Activated CD4-positive, alpha-beta memory T cell treated with anti-CD3 and anti-CD28 coated beads, Interleukin-2, amount 10 ng/mL, durations not matched to agents 7 days and 5 days (primary cell): ENCODE results near the gene DVL3. TPM values are rescaled to one million over a fixed set of nuclear protein-coding genes. Genes with fewer than 3 reads are reported as not detected.
A peak's percentile ranks its signal among the peaks of the same experiment; 100 is the strongest.
"Not testable (repeated sequence)": the region's sequence is repeated elsewhere in the genome, so short reads cannot be mapped to it uniquely, and the experiment has no call there.

ENCODE experiments used
- CTCF ChIA-PET: fragments of 350-600 bp; sonication (Branson Sonifier 250); formaldehyde crosslinking; loops from one replicate; lab custom pipeline; 2021; ENCODE audit warnings: antibody characterized with exemption, inconsistent platforms; lab: Charles Lee
- POLR2A ChIA-PET: fragments of 350-600 bp; sonication (Branson Sonifier 250); formaldehyde crosslinking; loops from one replicate; lab custom pipeline; 2021; ENCODE audit warnings: antibody characterized with exemption; lab: Charles Lee
- DNase-seq: peaks from one replicate; pipeline ENCODE4 v3.0.0-alpha.2; 2020
- H3K27ac Mint-ChIP-seq: one replicate; pipeline ENCODE4 v1.8.0; 2021; ENCODE audit warnings: mild to moderate bottlenecking, mixed read lengths
- H3K27me3 Mint-ChIP-seq: one replicate; pipeline ENCODE4 v1.8.0; 2021; ENCODE audit warnings: mixed read lengths
- H3K36me3 Mint-ChIP-seq: one replicate; pipeline ENCODE4 v1.8.0; 2021; ENCODE audit warnings: low read depth, mixed read lengths
- H3K4me1 Mint-ChIP-seq: one replicate; pipeline ENCODE4 v1.8.0; 2021; ENCODE audit warnings: mixed read lengths
- H3K4me3 Mint-ChIP-seq: one replicate; pipeline ENCODE4 v1.8.0; 2021; ENCODE audit warnings: mild to moderate bottlenecking, mixed read lengths
- H3K9me3 Mint-ChIP-seq: one replicate; pipeline ENCODE4 v1.8.0; 2021; ENCODE audit warnings: mixed read lengths
- total RNA-seq, 2 experiments: library from RNA; stranded (reverse); gene quantifications; one replicate each; pipeline ENCODE4 v1.2.3, GENCODE V29; 2021

Gene DVL3
- total RNA-seq, 2 experiments from 2014 or later: 33.2 to 40.7 TPM

GRCh38 chr3:184135911-184136260 lies 19.3 kb upstream of the DVL3 start:
- no peak for DNase-seq
- Mint-ChIP-seq H3K9me3 (no peaks in the 10 kb centered on the region), H3K27ac (peak overlapping the region; percentile 90), H3K27me3 (no peaks in the 10 kb centered on the region), H3K36me3 (peaks cover 26% of the 10 kb centered on the region), H3K4me3 (peak overlapping the region; percentile 98), H3K4me1 (peaks cover 31% of the 10 kb centered on the region)
- POLR2A ChIA-PET: interaction anchor here (0.9 to 4.9 kb wide), 10 partner anchors 8 to 251 kb away, joined by 3 to 27 read pairs (median 5); partner anchors contain the start of genes ABCF3, DVL3 and PARL
- CTCF ChIA-PET: interaction anchor here (0.7 to 4.1 kb wide), 5 partner anchors 9 to 231 kb away, joined by 3 to 17 read pairs (median 4); no protein-coding TSS in a partner anchor

GRCh38 chr3:184140436-184140835 lies 14.7 kb upstream of the DVL3 start:
- Mint-ChIP-seq H3K9me3 (no peaks in the 10 kb centered on the region), H3K4me1 (peaks cover 24% of the 10 kb centered on the region), H3K27ac (no peak overlapping the region), H3K4me3 (no peak overlapping the region), H3K36me3 (peaks cover 61% of the 10 kb centered on the region), H3K27me3 (no peaks in the 10 kb centered on the region)
- CTCF ChIA-PET: no interaction called here
- no peak for DNase-seq
- POLR2A ChIA-PET: no interaction called here

GRCh38 chr3:184142199-184142598 lies 13.0 kb upstream of the DVL3 start:
- Mint-ChIP-seq H3K4me3 (no peak overlapping the region), H3K27me3 (no peaks in the 10 kb centered on the region), H3K36me3 (peaks cover 66% of the 10 kb centered on the region), H3K4me1 (peaks cover 10% of the 10 kb centered on the region), H3K9me3 (no peaks in the 10 kb centered on the region), H3K27ac (no peak overlapping the region)
- ChIA-PET CTCF (no interaction called here), POLR2A (no interaction called here)
- no peak for DNase-seq

GRCh38 chr3:184143327-184143726 lies 11.8 kb upstream of the DVL3 start:
- CTCF ChIA-PET: interaction anchor here (1.5 to 3.4 kb wide), 2 partner anchors 7 to 85 kb away, joined by 6 to 17 read pairs; partner anchors contain the start of gene EIF2B5
- Mint-ChIP-seq H3K4me3 (no peak overlapping the region), H3K9me3 (no peaks in the 10 kb centered on the region), H3K27ac (no peak overlapping the region), H3K4me1 (peaks cover 3% of the 10 kb centered on the region), H3K36me3 (peaks cover 57% of the 10 kb centered on the region), H3K27me3 (no peaks in the 10 kb centered on the region)
- DNase-seq: no peak
- POLR2A ChIA-PET: interaction anchor here (1.8 to 2.2 kb wide), 2 partner anchors 8 to 12 kb away, joined by 5 to 13 read pairs; partner anchors contain the start of genes DVL3 and EIF2B5

GRCh38 chr3:184144505-184144904 lies 10.7 kb upstream of the DVL3 start:
- CTCF ChIA-PET: interaction anchor here (0.6 to 3.4 kb wide), 5 partner anchors 8 to 249 kb away, joined by 3 to 17 read pairs (median 6); partner anchors contain the start of genes EEF1AKMT4 and EIF2B5
- Mint-ChIP-seq H3K4me3 (no peak overlapping the region), H3K27ac (no peak overlapping the region), H3K36me3 (peaks cover 57% of the 10 kb centered on the region), H3K9me3 (no peaks in the 10 kb centered on the region), H3K4me1 (peaks cover 3% of the 10 kb centered on the region), H3K27me3 (no peaks in the 10 kb centered on the region)
- DNase-seq: no peak
- POLR2A ChIA-PET: interaction anchor here (1.0 to 2.6 kb wide), 4 partner anchors 9 to 38 kb away, joined by 3 to 13 read pairs (median 6); partner anchors contain the start of genes DVL3 and EIF2B5

- Mint-ChIP-seq H3K27ac (no peak overlapping the region), H3K27me3 (no peaks in the 10 kb centered on the region), H3K36me3 (peaks cover 54% of the 10 kb centered on the region), H3K4me1 (peaks cover 3% of the 10 kb centered on the region), H3K4me3 (no peak overlapping the region), H3K9me3 (no peaks in the 10 kb centered on the region)
- peak; percentile 30 for DNase-seq
- ChIA-PET CTCF (interaction anchor here (0.6 to 3.4 kb wide), 5 partner anchors 8 to 250 kb away, joined by 3 to 17 read pairs (median 6); partner anchors contain the start of genes EEF1AKMT4 and EIF2B5), POLR2A (interaction anchor here (1.0 to 2.6 kb wide), 5 partner anchors 10 to 37 kb away, joined by 3 to 13 read pairs (median 5); partner anchors contain the start of genes DVL3 and EIF2B5)
Observed at GRCh38 chr3:184145111-184145524, 10.1 kb upstream of the DVL3 start.

GRCh38 chr3:184145751-184146270 lies 9.4 kb upstream of the DVL3 start:
- POLR2A ChIA-PET: interaction anchor here (1.0 to 2.6 kb wide), 3 partner anchors 10 to 36 kb away, joined by 3 to 7 read pairs (median 4); partner anchors contain the start of gene EIF2B5
- CTCF ChIA-PET: interaction anchor here (1.2 to 3.4 kb wide), 2 partner anchors 10 to 104 kb away, joined by 4 to 17 read pairs; partner anchors contain the start of genes EEF1AKMT4 and EIF2B5
- H3K4me3 Mint-ChIP-seq: no peak overlapping the region
- no peaks in the 10 kb centered on the region for H3K9me3 Mint-ChIP-seq
- H3K27me3 Mint-ChIP-seq: no peaks in the 10 kb centered on the region
- DNase-seq: no peak
- no peak overlapping the region for H3K27ac Mint-ChIP-seq
- peaks cover 47% of the 10 kb centered on the region for H3K36me3 Mint-ChIP-seq
- peaks cover 3% of the 10 kb centered on the region for H3K4me1 Mint-ChIP-seq

GRCh38 chr3:184148076-184148475 lies 7.1 kb upstream of the DVL3 start:
- Mint-ChIP-seq H3K36me3 (peaks cover 25% of the 10 kb centered on the region), H3K9me3 (no peaks in the 10 kb centered on the region), H3K4me3 (no peak overlapping the region), H3K4me1 (peaks cover 3% of the 10 kb centered on the region), H3K27ac (no peak overlapping the region), H3K27me3 (no peaks in the 10 kb centered on the region)
- CTCF ChIA-PET: interaction anchor here (1.4 kb wide), 1 partner anchor 141 kb away, joined by 3 read pairs; no protein-coding TSS in a partner anchor
- no peak for DNase-seq
- POLR2A ChIA-PET: no interaction called here

- no peak overlapping the region for H3K27ac Mint-ChIP-seq
- ChIA-PET POLR2A (interaction anchor here (1.5 kb wide), 1 partner anchor 12 kb away, joined by 4 read pairs; no protein-coding TSS in a partner anchor), CTCF (interaction anchor here (1.4 kb wide), 1 partner anchor 140 kb away, joined by 3 read pairs; no protein-coding TSS in a partner anchor)
- H3K36me3 Mint-ChIP-seq: peaks cover 16% of the 10 kb centered on the region
- H3K27me3 Mint-ChIP-seq: no peaks in the 10 kb centered on the region
- no peak overlapping the region for H3K4me3 Mint-ChIP-seq
- H3K9me3 Mint-ChIP-seq: no peaks in the 10 kb centered on the region
- no peak for DNase-seq
- H3K4me1 Mint-ChIP-seq: peaks cover 7% of the 10 kb centered on the region
Observed at GRCh38 chr3:184149123-184149522, 6.1 kb upstream of the DVL3 start.

- POLR2A ChIA-PET: interaction anchor here (1.5 kb wide), 1 partner anchor 12 kb away, joined by 4 read pairs; no protein-coding TSS in a partner anchor
- H3K4me3 Mint-ChIP-seq, H3K27me3 Mint-ChIP-seq, CTCF ChIA-PET, DNase-seq, H3K9me3 Mint-ChIP-seq, H3K4me1 Mint-ChIP-seq, H3K27ac Mint-ChIP-seq: not testable (repeated sequence)
- peaks cover 14% of the 10 kb centered on the region for H3K36me3 Mint-ChIP-seq
Observed at GRCh38 chr3:184149770-184150169, 5.4 kb upstream of the DVL3 start.

GRCh38 chr3:184155644-184156521 lies 706 bp downstream of the DVL3 start:
- ChIA-PET CTCF (interaction anchor here (0.7 to 1.4 kb wide), 5 partner anchors 18 to 1187 kb away, joined by 3 to 6 read pairs (median 4); partner anchors contain the start of gene ABCF3), POLR2A (interaction anchor here (1.0 to 2.8 kb wide), 6 partner anchors 9 to 72 kb away, joined by 3 to 27 read pairs (median 4); partner anchors contain the start of genes ABCF3, AP2M1, EIF2B5 and VWA5B2)
- H3K4me3 Mint-ChIP-seq: peak overlapping the region; percentile 93
- H3K27ac Mint-ChIP-seq: peak overlapping the region; percentile 79
- peaks cover 29% of the 10 kb centered on the region for H3K4me1 Mint-ChIP-seq
- H3K9me3 Mint-ChIP-seq: no peaks in the 10 kb centered on the region
- H3K27me3 Mint-ChIP-seq: no peaks in the 10 kb centered on the region
- peak; percentile 62 for DNase-seq
- H3K36me3 Mint-ChIP-seq: peaks cover 4% of the 10 kb centered on the region

GRCh38 chr3:184156522-184156955 lies 1.4 kb downstream of the DVL3 start:
- POLR2A ChIA-PET: interaction anchor here (1.5 to 2.8 kb wide), 2 partner anchors 9 to 22 kb away, joined by 4 to 27 read pairs; partner anchors contain the start of gene EIF2B5
- H3K4me1 Mint-ChIP-seq: peaks cover 31% of the 10 kb centered on the region
- H3K4me3 Mint-ChIP-seq: peak overlapping the region; percentile 93
- peaks cover 4% of the 10 kb centered on the region for H3K36me3 Mint-ChIP-seq
- H3K9me3 Mint-ChIP-seq: no peaks in the 10 kb centered on the region
- DNase-seq: no peak
- H3K27ac Mint-ChIP-seq: peak overlapping the region; percentile 79
- no peaks in the 10 kb centered on the region for H3K27me3 Mint-ChIP-seq
- CTCF ChIA-PET: interaction anchor here (0.7 to 1.4 kb wide), 2 partner anchors 29 to 1187 kb away, joined by 4 to 6 read pairs; partner anchors contain the start of gene ABCF3
